Measurements from ENCODE around the gene GOLGA7B. TPM values are rescaled to one million over a fixed set of nuclear protein-coding genes. Genes with fewer than 3 reads are reported as not detected.

Gene GOLGA7B
- total RNA-seq, 1 donor from 2014 or later, result under 0.01 TPM

Other genes with a start within 250 kb of the GOLGA7B start
- 1.1 and 2.6 TPM in 2 replicates for gene MORN4, start 216.3 kb upstream of the GOLGA7B start, total RNA-seq
- gene PI4K2A, start 209.2 kb upstream of the GOLGA7B start, total RNA-seq, result 10.1 and 10.2 TPM in 2 replicates
- 3.7 and 5.0 TPM in 2 replicates for gene AVPI1, start 162.6 kb upstream of the GOLGA7B start, total RNA-seq
- gene MARVELD1, start 136.1 kb upstream of the GOLGA7B start, total RNA-seq, result 10.7 and 11.5 TPM in 2 replicates
- gene ZFYVE27, start 112.7 kb upstream of the GOLGA7B start, total RNA-seq, result 11.3 and 18.8 TPM in 2 replicates
- not detected in 2 replicates for gene SFRP5, start 77.8 kb upstream of the GOLGA7B start, total RNA-seq
- gene CRTAC1, start 180.8 kb downstream of the GOLGA7B start, total RNA-seq, result 2.0 and 2.2 TPM in 2 replicates